GM18507 (cell line): ENCODE results near the gene MUCL1.
"Not testable (repeated sequence)": the region's sequence is repeated elsewhere in the genome, so short reads cannot be mapped to it uniquely, and the experiment has no call there.

ENCODE experiments used
- DNase-seq: peaks from one replicate; pipeline ENCODE4 v3.0.0; 2011; ENCODE audit warnings: low read depth; ENCODE audit not compliant: insufficient read length; ENCODE audit errors: extremely low spot score
- FAIRE-seq: peaks from 2 replicates; lab custom pipeline; 2011; peaks lifted over from hg19 to GRCh38; lab: Jason Lieb, UNC

MUCL1 gene

GRCh38 chr12:54888428-54888827 lies 34.1 kb downstream of the MUCL1 start:
- FAIRE-seq, DNase-seq: not testable (repeated sequence)

GRCh38 chr12:54890339-54890738 lies 36.0 kb downstream of the MUCL1 start:
- no peak for FAIRE-seq
- no peak for DNase-seq

- DNase-seq, result no peak
These were observed 37.6 kb downstream of the MUCL1 start for GRCh38 chr12:54891717-54892478.

More at GRCh38 chr12:54891717-54892478, 37.6 kb downstream of the MUCL1 start:
- FAIRE-seq, result no peak
